Liver (tissue), 9 donors: ENCODE measurements around the gene GFRA4. TPM values are rescaled to one million over a fixed set of nuclear protein-coding genes. Genes with fewer than 3 reads are reported as not detected.

ENCODE experiments used
- DNase-seq: peaks from one replicate; pipeline ENCODE4 v3.0.0-alpha.2; 2017; ENCODE audit warnings: low spot score
- H3K27ac ChIP-seq, 2 donors: one replicate each; pipeline ENCODE4 v1.7.0; 2013; ENCODE audit warnings: inconsistent platforms in 2 of 2, low read length in 2 of 2, control low read depth in 1 of 2, low read depth in 1 of 2, mild to moderate bottlenecking in 1 of 2
- H3K27me3 ChIP-seq, 4 donors: one replicate each; pipeline versions ENCODE4 v1.6.1 to v1.7.0; 2013; ENCODE audit warnings: low read length in 3 of 4, inconsistent platforms in 1 of 4, mild to moderate bottlenecking in 1 of 4, moderate library complexity in 1 of 4; ENCODE audit not compliant: control insufficient read depth in 4 of 4, insufficient read depth in 4 of 4
- H3K36me3 ChIP-seq, 4 donors: one replicate each; pipeline versions ENCODE4 v1.6.1 to v1.7.0; 2013; ENCODE audit warnings: low read length in 3 of 4, mild to moderate bottlenecking in 3 of 4, low read depth in 1 of 4, moderate library complexity in 1 of 4; ENCODE audit not compliant: control insufficient read depth in 4 of 4, insufficient read depth in 3 of 4
- H3K4me1 ChIP-seq, 4 donors: one replicate each; pipeline versions ENCODE4 v1.6.1 to v1.7.0; 2013; ENCODE audit warnings: low read length in 3 of 4, mild to moderate bottlenecking in 3 of 4, moderate library complexity in 1 of 4; ENCODE audit not compliant: control insufficient read depth in 4 of 4, insufficient read depth in 4 of 4
- H3K4me3 ChIP-seq, 3 donors: one replicate each; pipeline versions ENCODE4 v1.6.1 to v1.7.0; 2013; ENCODE audit warnings: low read length in 3 of 3, control low read depth in 1 of 3, low read depth in 1 of 3, mild to moderate bottlenecking in 1 of 3
- H3K9ac ChIP-seq, 2 donors: one replicate each; pipeline ENCODE4 v1.7.0; 2013; ENCODE audit warnings: low read length in 2 of 2, mild to moderate bottlenecking in 2 of 2, moderate library complexity in 2 of 2, control low read depth in 1 of 2, low read depth in 1 of 2
- H3K9me3 ChIP-seq, 4 donors: one replicate each; pipeline versions ENCODE4 v1.6.1 to v1.7.0; 2013; ENCODE audit warnings: low read length in 3 of 4; ENCODE audit not compliant: control insufficient read depth in 4 of 4
- ATF3 ChIP-seq: IDR thresholded peaks from 2 replicates; pipeline ENCODE4 v1.6.1; 2016; ENCODE audit warnings: antibody characterized with exemption
- CTCF ChIP-seq: fragments of 150-350 bp; IDR thresholded peaks from 2 replicates; pipeline ENCODE4 v1.5.1; 2017; ENCODE audit warnings: improper control_type of control experiment, low read depth, low read length; ENCODE audit not compliant: missing input control
- EGR1 ChIP-seq, 2 donors: IDR thresholded peaks; 2 replicates each; pipeline ENCODE4 v1.6.1; 2016 to 2018; ENCODE audit warnings: antibody characterized with exemption in 2 of 2, low read depth in 2 of 2
- FOXA1 ChIP-seq: IDR thresholded peaks from 2 replicates; pipeline ENCODE4 v1.6.1; 2016; ENCODE audit warnings: antibody characterized with exemption
- FOXA2 ChIP-seq: IDR thresholded peaks from 2 replicates; pipeline ENCODE4 v1.6.1; 2016; ENCODE audit warnings: antibody characterized with exemption
- GABPA ChIP-seq, 2 donors: IDR thresholded peaks in 1 of 2; conservative IDR thresholded peaks in 1 of 2; 2 replicates each; pipeline ENCODE4 v1.6.1; 2016; ENCODE audit warnings: antibody characterized with exemption in 2 of 2, mild to moderate bottlenecking in 1 of 2, moderate library complexity in 1 of 2
- HNF4A ChIP-seq, 2 donors: conservative IDR thresholded peaks; 2 replicates each; pipeline ENCODE4 v1.6.1; 2016; ENCODE audit warnings: antibody characterized with exemption in 2 of 2, mild to moderate bottlenecking in 2 of 2
- HNF4G ChIP-seq: IDR thresholded peaks from 2 replicates; pipeline ENCODE4 v1.6.1; 2016; ENCODE audit warnings: antibody characterized with exemption
- JUND ChIP-seq, 2 donors: IDR thresholded peaks; 2 replicates each; pipeline ENCODE4 v1.6.1; 2016; ENCODE audit warnings: antibody characterized with exemption in 2 of 2
- MAX ChIP-seq: IDR thresholded peaks from 2 replicates; pipeline ENCODE4 v1.6.1; 2016; ENCODE audit warnings: antibody characterized with exemption
- NR2F2 ChIP-seq: IDR thresholded peaks from 2 replicates; pipeline ENCODE4 v1.6.1; 2016; ENCODE audit warnings: antibody characterized with exemption
- RAD21 ChIP-seq, 2 donors: IDR thresholded peaks; 2 replicates each; pipeline ENCODE4 v1.6.1; 2016; ENCODE audit warnings: antibody characterized with exemption in 2 of 2, mild to moderate bottlenecking in 2 of 2
- RXRA ChIP-seq, 2 donors: IDR thresholded peaks; 2 replicates each; pipeline ENCODE4 v1.6.1; 2017 to 2018; ENCODE audit warnings: antibody characterized with exemption in 2 of 2, mild to moderate bottlenecking in 1 of 2
- SP1 ChIP-seq: IDR thresholded peaks from 2 replicates; pipeline ENCODE4 v1.6.1; 2018; ENCODE audit warnings: antibody characterized with exemption, mild to moderate bottlenecking
- TAF1 ChIP-seq: conservative IDR thresholded peaks from 2 replicates; pipeline ENCODE4 v1.6.1; 2016; ENCODE audit warnings: antibody characterized with exemption, mild to moderate bottlenecking
- YY1 ChIP-seq: IDR thresholded peaks from 2 replicates; pipeline ENCODE4 v1.6.1; 2016; ENCODE audit warnings: antibody characterized with exemption, mild to moderate bottlenecking
- ZBTB33 ChIP-seq: IDR thresholded peaks from 2 replicates; pipeline ENCODE4 v1.6.1; 2016; ENCODE audit warnings: antibody characterized with exemption
- WGBS: extraction: QIAGEN DNeasy Blood & Tissue Kit; methylation state at CpG from one replicate; pipeline ENCODE4 v1.1.7; 2013; 5-methylcytosine and 5-hydroxymethylcytosine counted together
- polyA plus RNA-seq, 2 donors: library from polyadenylated mRNA; stranded (reverse) in 1 of 2; unstranded in 1 of 2; fragments of 200-250 nt in 1 of 2; fragments of >200 nt in 1 of 2; fragmentation: Nextera tagmentation in 1 of 2; extraction: Ambion mirVana in 1 of 2; gene quantifications; one replicate each; pipeline versions ENCODE4 v1.2.1 to v1.2.3, GENCODE V29; 2013 to 2015
- total RNA-seq, 2 donors: library from RNA; depleted of rRNA; stranded (reverse); fragments of >200 nt; gene quantifications; one replicate each; pipeline ENCODE4 v1.2.3, GENCODE V29; 2014
- TF ChIP-seq, protein P1 (sequence below): IDR thresholded peaks from 2 replicates; pipeline ENCODE4 v1.6.1; 2016; ENCODE audit warnings: antibody characterized with exemption, mild to moderate bottlenecking
- donor health status: healthy.
- donor health status: healthy.
- donor health status: healthy.
- donor health status: healthy.
- donor health status: healthy.

Gene GFRA4
- total and polyA plus RNA-seq, 4 donors = not detected

GRCh38 chr20:3686421-3686820 is 23.2 kb upstream of the GFRA4 start:
- no peak for DNase-seq
- TF ChIP-seq CTCF (no peak), GABPA (IDR thresholded peaks at IDR 0.05 in 1 of 2, conservative IDR thresholded peaks at IDR 0.05 in 1 of 2) (no peak), JUND (IDR thresholded peaks at IDR 0.05) (no peak), SP1 (no peak), YY1 (no peak), ZBTB33 (no peak), HNF4A (conservative IDR thresholded peaks at IDR 0.05) (no peak), MAX (no peak), RAD21 (IDR thresholded peaks at IDR 0.05) (no peak), RXRA (IDR thresholded peaks at IDR 0.05) (no peak), EGR1 (IDR thresholded peaks at IDR 0.05; ENCODE audit: low read depth in 2 of 2) (no peak), HNF4G (no peak), TAF1 (no peak), NR2F2 (no peak), FOXA2 (no peak), ATF3 (no peak), FOXA1 (no peak)
- TF ChIP-seq, protein P1, sequence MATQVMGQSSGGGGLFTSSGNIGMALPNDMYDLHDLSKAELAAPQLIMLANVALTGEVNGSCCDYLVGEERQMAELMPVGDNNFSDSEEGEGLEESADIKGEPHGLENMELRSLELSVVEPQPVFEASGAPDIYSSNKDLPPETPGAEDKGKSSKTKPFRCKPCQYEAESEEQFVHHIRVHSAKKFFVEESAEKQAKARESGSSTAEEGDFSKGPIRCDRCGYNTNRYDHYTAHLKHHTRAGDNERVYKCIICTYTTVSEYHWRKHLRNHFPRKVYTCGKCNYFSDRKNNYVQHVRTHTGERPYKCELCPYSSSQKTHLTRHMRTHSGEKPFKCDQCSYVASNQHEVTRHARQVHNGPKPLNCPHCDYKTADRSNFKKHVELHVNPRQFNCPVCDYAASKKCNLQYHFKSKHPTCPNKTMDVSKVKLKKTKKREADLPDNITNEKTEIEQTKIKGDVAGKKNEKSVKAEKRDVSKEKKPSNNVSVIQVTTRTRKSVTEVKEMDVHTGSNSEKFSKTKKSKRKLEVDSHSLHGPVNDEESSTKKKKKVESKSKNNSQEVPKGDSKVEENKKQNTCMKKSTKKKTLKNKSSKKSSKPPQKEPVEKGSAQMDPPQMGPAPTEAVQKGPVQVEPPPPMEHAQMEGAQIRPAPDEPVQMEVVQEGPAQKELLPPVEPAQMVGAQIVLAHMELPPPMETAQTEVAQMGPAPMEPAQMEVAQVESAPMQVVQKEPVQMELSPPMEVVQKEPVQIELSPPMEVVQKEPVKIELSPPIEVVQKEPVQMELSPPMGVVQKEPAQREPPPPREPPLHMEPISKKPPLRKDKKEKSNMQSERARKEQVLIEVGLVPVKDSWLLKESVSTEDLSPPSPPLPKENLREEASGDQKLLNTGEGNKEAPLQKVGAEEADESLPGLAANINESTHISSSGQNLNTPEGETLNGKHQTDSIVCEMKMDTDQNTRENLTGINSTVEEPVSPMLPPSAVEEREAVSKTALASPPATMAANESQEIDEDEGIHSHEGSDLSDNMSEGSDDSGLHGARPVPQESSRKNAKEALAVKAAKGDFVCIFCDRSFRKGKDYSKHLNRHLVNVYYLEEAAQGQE = no peak
- Histone ChIP-seq H3K27ac (no peak overlapping the region), H3K4me1 (peaks cover 0 to 8% (median 5%) of the 10 kb centered on the region in 4 donors), H3K27me3 (peaks cover 0 to 4% (median 4%) of the 10 kb centered on the region in 4 donors), H3K9ac (no peak overlapping the region), H3K36me3 (no peaks in the 10 kb centered on the region), H3K9me3 (no peaks in the 10 kb centered on the region), H3K4me3 (no peak overlapping the region)
- 75% methylated on average over 7 of the region's 7 CpGs for WGBS

GRCh38 chr20:3685341-3685740 is 22.1 kb upstream of the GFRA4 start:
- WGBS = 60% methylated on average over 7 of the region's 7 CpGs
- Histone ChIP-seq H3K4me1 (peaks cover 0 to 8% (median 5%) of the 10 kb centered on the region in 4 donors), H3K9me3 (no peaks in the 10 kb centered on the region), H3K27ac (no peak overlapping the region), H3K36me3 (no peaks in the 10 kb centered on the region), H3K27me3 (peaks cover 0 to 4% (median 4%) of the 10 kb centered on the region in 4 donors), H3K4me3 (no peak overlapping the region), H3K9ac (no peak overlapping the region)
- DNase-seq = no peak
- no peak for TF ChIP-seq HNF4A (conservative IDR thresholded peaks at IDR 0.05)
- TF ChIP-seq RXRA (IDR thresholded peaks at IDR 0.05) = no peak
- no peak for TF ChIP-seq YY1
- TF ChIP-seq FOXA2 = no peak
- no peak for TF ChIP-seq JUND (IDR thresholded peaks at IDR 0.05)
- no peak for TF ChIP-seq ATF3
- TF ChIP-seq, protein P1 = no peak
- no peak for TF ChIP-seq FOXA1
- TF ChIP-seq EGR1 (IDR thresholded peaks at IDR 0.05; ENCODE audit: low read depth in 2 of 2) = no peak
- TF ChIP-seq GABPA (IDR thresholded peaks at IDR 0.05 in 1 of 2, conservative IDR thresholded peaks at IDR 0.05 in 1 of 2) = no peak
- no peak for TF ChIP-seq HNF4G
- TF ChIP-seq ZBTB33 = no peak
- no peak for TF ChIP-seq SP1
- TF ChIP-seq RAD21 (IDR thresholded peaks at IDR 0.05) = no peak
